Peyer's patch (tissue), 4 donors: ENCODE measurements around the gene MIEF2. TPM values are rescaled to one million over a fixed set of nuclear protein-coding genes. Genes with fewer than 3 reads are reported as not detected.
A peak's percentile ranks its signal among the peaks of the same experiment; 100 is the strongest.

Source experiments
- DNase-seq, 3 donors: peaks; one replicate each; pipeline ENCODE4 v3.0.0-alpha.2; 2017 to 2019
- H3K27ac ChIP-seq, 4 donors: fragments of 200-600 bp; sonication (generic); one replicate each; pipeline ENCODE4 v1.5.1; 2016 to 2019
- H3K27me3 ChIP-seq, 2 donors: fragments of 200-600 bp; sonication (generic); one replicate each; pipeline ENCODE4 v1.5.1; 2019
- H3K36me3 ChIP-seq, 3 donors: fragments of 200-600 bp; sonication (generic); one replicate each; pipeline ENCODE4 v1.5.1; 2016 to 2019
- H3K4me1 ChIP-seq, 4 donors: fragments of 200-600 bp; sonication (generic); one replicate each; pipeline ENCODE4 v1.5.1; 2016 to 2019
- H3K4me3 ChIP-seq, 4 donors: fragments of 200-600 bp; sonication (generic); 1 replicate in 3 of 4; 2 replicates in 1 of 4; pipeline ENCODE4 v1.5.1; 2016 to 2019; ENCODE audit warnings: mild to moderate bottlenecking in 1 of 4
- H3K9me3 ChIP-seq, 4 donors: fragments of 200-600 bp; sonication (generic); one replicate each; pipeline ENCODE4 v1.5.1; 2016 to 2019; ENCODE audit warnings: mild to moderate bottlenecking in 1 of 4
- POLR2A ChIP-seq, 2 donors: fragments of 450-650 bp; IDR thresholded peaks; one replicate each; pipeline ENCODE4 v1.5.1; 2017; ENCODE audit warnings: antibody characterized with exemption in 2 of 2, mild to moderate bottlenecking in 2 of 2, moderate library complexity in 2 of 2
- total RNA-seq, 4 donors: library from RNA; depleted of rRNA; stranded (reverse); fragments of >200 nt; gene quantifications; one replicate each; pipeline ENCODE4 v1.1.0, GENCODE V29; 2016
- TF ChIP-seq, protein P1 (sequence below), 6 experiments: fragments of 450-650 bp in 4 of 6; fragments of 200-600 bp in 2 of 6; sonication (generic) in 1 of 6; IDR thresholded peaks; one replicate each; pipeline ENCODE4 v1.5.1; 2017 to 2019; ENCODE audit warnings: antibody characterized with exemption in 6 of 6, mild to moderate bottlenecking in 3 of 6, moderate library complexity in 1 of 6

The MIEF2 gene
- total RNA-seq, 4 donors from 2014 or later, result 3.3 to 49.6 (median 22.9) TPM

DNA sequence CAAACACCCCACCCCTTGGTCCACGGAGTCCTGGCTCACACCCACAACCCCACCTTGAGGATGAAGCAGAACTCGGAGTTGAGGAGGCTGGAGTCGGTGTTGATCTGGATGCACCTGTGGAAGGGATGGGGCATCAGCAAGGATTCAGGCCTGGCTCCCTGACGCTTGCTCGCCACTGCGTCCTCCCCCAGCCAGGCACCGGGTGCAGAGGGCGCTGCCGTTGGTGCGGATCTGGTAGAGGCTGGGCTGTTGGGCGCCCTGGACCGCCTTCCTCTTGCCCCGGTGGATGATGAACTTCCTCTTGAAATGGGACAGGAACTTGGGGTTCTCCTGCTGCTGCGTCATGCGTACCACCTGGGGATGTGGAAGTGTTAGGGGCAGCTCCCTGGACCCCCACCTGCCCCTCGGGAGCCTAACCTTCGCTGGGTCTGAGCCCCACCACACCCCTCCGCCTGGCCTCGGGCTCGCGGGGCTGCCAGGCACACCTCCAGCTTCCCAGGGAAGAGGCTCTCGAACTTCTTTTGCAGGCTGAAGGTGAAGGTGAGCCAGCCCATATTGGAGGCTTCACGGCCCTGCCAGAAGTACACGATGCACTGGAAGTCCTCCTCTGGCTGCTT is 14.2 kb upstream of the MIEF2 start:
- Histone ChIP-seq H3K36me3 (peaks cover 0 to 80% (median 0%) of the 10 kb centered on the region in 3 donors), H3K4me3 (peak overlapping the region in 1 of 4 donors; percentile 33), H3K27me3 (no peaks in the 10 kb centered on the region), H3K9me3 (no peaks in the 10 kb centered on the region), H3K27ac (peak overlapping the region in 2 of 4 donors; percentile 52 to 74), H3K4me1 (peaks cover 0 to 26% (median 0%) of the 10 kb centered on the region in 4 donors)
- no peak for TF ChIP-seq POLR2A (IDR thresholded peaks at IDR 0.05)
- TF ChIP-seq, protein P1, sequence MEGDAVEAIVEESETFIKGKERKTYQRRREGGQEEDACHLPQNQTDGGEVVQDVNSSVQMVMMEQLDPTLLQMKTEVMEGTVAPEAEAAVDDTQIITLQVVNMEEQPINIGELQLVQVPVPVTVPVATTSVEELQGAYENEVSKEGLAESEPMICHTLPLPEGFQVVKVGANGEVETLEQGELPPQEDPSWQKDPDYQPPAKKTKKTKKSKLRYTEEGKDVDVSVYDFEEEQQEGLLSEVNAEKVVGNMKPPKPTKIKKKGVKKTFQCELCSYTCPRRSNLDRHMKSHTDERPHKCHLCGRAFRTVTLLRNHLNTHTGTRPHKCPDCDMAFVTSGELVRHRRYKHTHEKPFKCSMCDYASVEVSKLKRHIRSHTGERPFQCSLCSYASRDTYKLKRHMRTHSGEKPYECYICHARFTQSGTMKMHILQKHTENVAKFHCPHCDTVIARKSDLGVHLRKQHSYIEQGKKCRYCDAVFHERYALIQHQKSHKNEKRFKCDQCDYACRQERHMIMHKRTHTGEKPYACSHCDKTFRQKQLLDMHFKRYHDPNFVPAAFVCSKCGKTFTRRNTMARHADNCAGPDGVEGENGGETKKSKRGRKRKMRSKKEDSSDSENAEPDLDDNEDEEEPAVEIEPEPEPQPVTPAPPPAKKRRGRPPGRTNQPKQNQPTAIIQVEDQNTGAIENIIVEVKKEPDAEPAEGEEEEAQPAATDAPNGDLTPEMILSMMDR (IDR thresholded peaks at IDR 0.05), result no peak
- DNase-seq, result no peak

DNA sequence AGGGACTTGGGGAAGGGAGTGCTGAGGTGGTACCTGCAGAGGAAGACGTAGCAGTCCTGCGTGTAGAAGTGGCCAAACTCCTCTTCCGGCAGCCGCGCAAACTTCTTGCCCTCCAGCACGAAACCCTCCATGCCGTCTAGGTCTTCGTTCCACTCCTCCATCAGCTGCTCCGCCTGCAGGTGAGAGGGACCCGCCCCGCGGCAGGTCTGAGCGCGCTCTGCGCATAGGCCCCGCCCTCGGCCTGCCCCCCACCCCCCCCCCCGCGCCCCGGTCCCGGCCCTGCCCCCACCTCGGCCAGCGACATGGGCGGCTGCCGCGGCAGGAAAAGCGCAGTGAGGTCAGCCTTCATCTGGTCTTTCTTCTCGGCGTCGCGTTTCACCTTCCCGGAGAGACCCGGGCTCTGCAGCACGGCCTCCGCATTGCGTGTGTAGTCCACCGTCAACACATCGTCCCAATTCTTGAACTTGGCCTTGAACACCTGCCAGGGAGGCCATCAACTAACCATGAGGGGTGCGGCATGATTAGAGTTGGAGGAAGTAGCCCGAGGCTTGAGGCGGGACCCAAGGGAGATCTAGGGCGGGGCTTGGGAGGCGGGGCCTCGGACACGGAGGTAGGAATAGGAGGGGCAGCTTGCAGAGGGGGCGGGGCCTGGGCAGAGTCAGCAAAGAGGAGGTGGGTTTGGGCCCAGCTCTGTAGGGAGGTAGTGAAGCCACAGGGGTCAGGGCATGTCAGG is 13.4 kb upstream of the MIEF2 start:
- no peaks in the 10 kb centered on the region for H3K9me3 ChIP-seq
- H3K36me3 ChIP-seq, result peaks cover 0 to 82% (median 0%) of the 10 kb centered on the region in 3 donors
- H3K4me1 ChIP-seq, result peaks cover 0 to 26% (median 0%) of the 10 kb centered on the region in 4 donors
- H3K4me3 ChIP-seq, result peak overlapping the region in 1 of 4 donors; percentile 33
- TF ChIP-seq, protein P1 (IDR thresholded peaks at IDR 0.05), result no peak
- no peak for TF ChIP-seq POLR2A (IDR thresholded peaks at IDR 0.05)
- no peaks in the 10 kb centered on the region for H3K27me3 ChIP-seq
- DNase-seq, result peak; percentile 37 to 94 (median 92)
- H3K27ac ChIP-seq, result peak overlapping the region in 2 of 4 donors; percentile 52 to 74

GRCh38 chr17:18247613-18248001 is 12.9 kb upstream of the MIEF2 start:
- Histone ChIP-seq H3K4me3 (no peak overlapping the region), H3K36me3 (peaks cover 0 to 83% (median 0%) of the 10 kb centered on the region in 3 donors), H3K27me3 (no peaks in the 10 kb centered on the region), H3K9me3 (no peaks in the 10 kb centered on the region), H3K27ac (peak overlapping the region in 2 of 4 donors; percentile 52 to 74), H3K4me1 (peaks cover 0 to 26% (median 0%) of the 10 kb centered on the region in 4 donors)
- peak in 2 of 3 donors; percentile 57 to 61 for DNase-seq
- TF ChIP-seq, protein P1 (IDR thresholded peaks at IDR 0.05), result no peak
- TF ChIP-seq POLR2A (IDR thresholded peaks at IDR 0.05), result peak in 1 of 2 donors; percentile 13

DNA sequence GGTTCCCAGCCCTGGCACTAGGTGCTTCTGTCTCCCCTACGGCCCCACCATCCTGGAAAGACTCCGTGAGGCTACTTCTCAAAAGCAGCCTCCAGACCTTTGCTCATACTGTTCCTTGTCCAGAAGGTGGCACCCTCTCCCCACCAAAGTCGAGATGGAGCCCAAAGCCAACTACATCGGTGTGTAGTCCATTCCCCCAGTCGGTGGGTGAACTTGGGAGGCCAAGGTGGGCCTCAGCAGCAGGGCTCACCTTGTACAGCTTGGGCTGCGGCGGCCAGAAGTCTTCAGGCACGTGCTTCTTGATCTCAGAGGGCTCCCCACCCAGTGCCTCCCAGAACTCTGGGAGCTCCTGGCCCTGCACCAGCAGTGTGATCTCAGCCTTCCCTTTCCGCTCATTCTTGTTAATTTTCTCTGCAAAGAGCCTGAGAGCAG is 12.1 kb upstream of the MIEF2 start:
- peaks cover 0 to 89% (median 0%) of the 10 kb centered on the region in 3 donors for H3K36me3 ChIP-seq
- H3K4me1 ChIP-seq, result peaks cover 0 to 26% (median 0%) of the 10 kb centered on the region in 4 donors
- H3K4me3 ChIP-seq, result no peak overlapping the region
- H3K9me3 ChIP-seq, result no peaks in the 10 kb centered on the region
- H3K27ac ChIP-seq, result peak overlapping the region in 1 of 4 donors; percentile 74
- DNase-seq, result peak; percentile 45 to 81 (median 76)
- no peaks in the 10 kb centered on the region for H3K27me3 ChIP-seq
- TF ChIP-seq, protein P1 (IDR thresholded peaks at IDR 0.05), result peak; percentile 24 to 77 (median 66)
- no peak for TF ChIP-seq POLR2A (IDR thresholded peaks at IDR 0.05)

- Histone ChIP-seq H3K27me3 (no peaks in the 10 kb centered on the region), H3K4me1 (peaks cover 0 to 26% (median 0%) of the 10 kb centered on the region in 4 donors), H3K4me3 (no peak overlapping the region), H3K27ac (peak overlapping the region in 1 of 4 donors; percentile 28), H3K9me3 (no peaks in the 10 kb centered on the region), H3K36me3 (peaks cover 0 to 89% (median 0%) of the 10 kb centered on the region in 3 donors)
- TF ChIP-seq, protein P1 (IDR thresholded peaks at IDR 0.05), result no peak
- TF ChIP-seq POLR2A (IDR thresholded peaks at IDR 0.05), result no peak
- DNase-seq, result no peak
Observed at GRCh38 chr17:18248811-18249210, 11.7 kb upstream of the MIEF2 start.
